ENCODE results near the gene RPRD1A. TPM values are rescaled to one million over a fixed set of nuclear protein-coding genes. Genes with fewer than 3 reads are reported as not detected.

Gene RPRD1A, protein sequence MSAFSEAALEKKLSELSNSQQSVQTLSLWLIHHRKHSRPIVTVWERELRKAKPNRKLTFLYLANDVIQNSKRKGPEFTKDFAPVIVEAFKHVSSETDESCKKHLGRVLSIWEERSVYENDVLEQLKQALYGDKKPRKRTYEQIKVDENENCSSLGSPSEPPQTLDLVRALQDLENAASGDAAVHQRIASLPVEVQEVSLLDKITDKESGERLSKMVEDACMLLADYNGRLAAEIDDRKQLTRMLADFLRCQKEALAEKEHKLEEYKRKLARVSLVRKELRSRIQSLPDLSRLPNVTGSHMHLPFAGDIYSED
- 71.1 TPM for polyA plus RNA-seq (2012; ENCODE audit: insufficient read length, low read depth)

DNA sequence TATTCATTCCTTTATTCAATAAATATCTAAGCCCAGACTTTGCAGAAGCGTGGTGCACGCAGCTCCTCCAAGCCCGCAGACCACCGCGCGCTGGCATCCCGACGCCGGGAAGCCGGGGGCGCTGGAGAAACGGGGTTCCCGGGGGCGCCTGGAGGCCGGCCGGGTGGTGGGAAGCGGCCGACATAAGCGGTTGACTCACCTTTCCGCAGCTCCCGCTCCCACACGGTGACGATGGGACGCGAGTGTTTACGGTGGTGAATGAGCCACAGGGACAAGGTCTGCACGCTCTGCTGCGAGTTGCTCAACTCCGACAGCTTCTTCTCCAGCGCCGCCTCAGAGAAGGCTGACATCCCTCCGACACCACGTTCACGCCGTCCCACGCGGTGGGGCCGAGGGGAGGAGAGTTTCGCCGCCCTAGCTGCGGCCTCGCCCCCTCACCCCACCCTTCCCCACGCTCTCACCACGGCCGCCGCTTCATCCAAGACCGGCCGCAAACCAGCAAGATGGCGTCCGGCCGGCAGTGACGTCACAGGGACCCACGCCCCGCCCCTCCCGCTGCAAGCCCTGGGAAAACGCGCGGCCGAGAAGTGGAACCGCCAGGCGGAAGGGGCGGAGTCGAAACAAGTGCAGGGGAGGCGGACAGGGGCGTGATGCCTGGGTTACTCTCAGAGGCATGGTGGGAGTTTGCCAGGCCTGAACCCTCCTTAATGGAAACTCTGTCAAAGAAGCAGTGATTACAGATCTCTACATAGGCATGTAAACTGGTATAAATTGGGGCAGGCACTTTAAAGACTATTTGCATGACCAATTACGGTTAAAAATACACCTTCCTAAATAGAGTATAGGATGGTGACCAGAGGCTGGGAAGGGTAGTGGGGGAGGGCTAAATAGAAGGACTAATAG, at the start of gene RPRD1A:
TSS of gene RPRD1A (minus strand) at position 505 of the 903 bp plus-strand sequence. CDS start at position 350, 155 bp downstream.
- TF ChIP-seq TAF1 (IDR thresholded peaks at IDR 0.05; ENCODE audit: borderline replicate concordance, insufficient read depth, low read length) (no peak), REST (IDR thresholded peaks at IDR 0.05; ENCODE audit: insufficient read depth in 1 of 2, low read depth in 2 of 2, low read length in 2 of 2) (0 out of 4 replicates have a peak, but pooled peaks of 1 of the 2 experiments have one; percentile 30), SIN3A (IDR thresholded peaks at IDR 0.05; ENCODE audit: borderline replicate concordance, insufficient read depth, low read length) (no peak), FOXP2 (optimal IDR thresholded peaks at IDR 0.05; ENCODE audit: borderline replicate concordance, extremely low read depth, extremely low read length, insufficient read depth) (peak; percentile 74), POLR2AphosphoS5 (IDR thresholded peaks at IDR 0.05; ENCODE audit: low read depth, low read length) (peak; percentile 87)

GRCh38 chr18:36114738-36115137, 47.4 kb upstream of the RPRD1A start:
- TF ChIP-seq POLR2AphosphoS5 (IDR thresholded peaks at IDR 0.05; ENCODE audit: low read depth, low read length) (no peak), FOXP2 (optimal IDR thresholded peaks at IDR 0.05; ENCODE audit: borderline replicate concordance, extremely low read depth, extremely low read length, insufficient read depth) (no peak), TAF1 (IDR thresholded peaks at IDR 0.05; ENCODE audit: borderline replicate concordance, insufficient read depth, low read length) (no peak), REST (IDR thresholded peaks at IDR 0.05; ENCODE audit: insufficient read depth in 1 of 2, low read depth in 2 of 2, low read length in 2 of 2) (no peak), SIN3A (IDR thresholded peaks at IDR 0.05; ENCODE audit: borderline replicate concordance, insufficient read depth, low read length) (no peak)

DNA sequence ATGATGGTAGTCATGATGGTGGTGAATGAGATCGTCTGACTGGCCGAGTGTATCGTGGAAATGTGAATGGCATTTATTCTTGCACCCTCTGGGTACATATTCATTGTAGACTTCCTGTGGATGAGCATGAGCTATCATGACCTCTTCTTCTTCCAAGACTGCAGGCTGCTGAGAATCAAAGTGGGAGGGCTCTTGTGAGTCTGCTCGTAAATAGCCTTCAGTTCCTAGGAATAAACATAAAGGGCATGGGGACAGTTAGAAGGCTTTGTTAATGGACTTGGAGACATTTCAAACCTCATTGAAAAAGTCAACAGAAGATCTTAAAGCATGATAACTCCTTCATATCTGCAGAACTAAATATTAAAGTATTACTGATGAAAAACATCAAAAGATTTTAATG, 46.9 kb upstream of the RPRD1A start:
- TF ChIP-seq POLR2AphosphoS5 (IDR thresholded peaks at IDR 0.05; ENCODE audit: low read depth, low read length) (no peak), FOXP2 (optimal IDR thresholded peaks at IDR 0.05; ENCODE audit: borderline replicate concordance, extremely low read depth, extremely low read length, insufficient read depth) (no peak), REST (IDR thresholded peaks at IDR 0.05; ENCODE audit: insufficient read depth in 1 of 2, low read depth in 2 of 2, low read length in 2 of 2) (no peak), SIN3A (IDR thresholded peaks at IDR 0.05; ENCODE audit: borderline replicate concordance, insufficient read depth, low read length) (no peak), TAF1 (IDR thresholded peaks at IDR 0.05; ENCODE audit: borderline replicate concordance, insufficient read depth, low read length) (no peak)

DNA sequence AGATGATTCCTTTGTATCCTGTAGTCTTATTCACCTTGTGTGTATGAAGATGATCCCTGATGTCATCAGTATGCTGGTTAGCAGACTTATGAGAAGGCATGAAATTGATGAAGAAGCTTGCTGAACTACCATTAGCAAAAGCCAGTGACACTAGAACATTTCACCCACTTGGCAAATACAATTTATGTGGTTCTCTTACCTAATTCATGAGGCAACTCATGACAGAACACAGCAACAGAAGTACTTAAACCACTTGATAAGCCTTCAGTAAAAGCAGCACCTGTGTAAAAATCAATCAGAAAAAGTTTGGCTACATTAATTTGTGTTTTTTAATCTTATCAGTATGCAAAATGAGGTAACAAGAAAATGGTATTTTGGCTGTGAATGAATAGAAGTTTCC, 44.9 kb upstream of the RPRD1A start:
- TF ChIP-seq POLR2AphosphoS5 (IDR thresholded peaks at IDR 0.05; ENCODE audit: low read depth, low read length) (no peak), TAF1 (IDR thresholded peaks at IDR 0.05; ENCODE audit: borderline replicate concordance, insufficient read depth, low read length) (no peak), REST (IDR thresholded peaks at IDR 0.05; ENCODE audit: insufficient read depth in 1 of 2, low read depth in 2 of 2, low read length in 2 of 2) (no peak), SIN3A (IDR thresholded peaks at IDR 0.05; ENCODE audit: borderline replicate concordance, insufficient read depth, low read length) (no peak), FOXP2 (optimal IDR thresholded peaks at IDR 0.05; ENCODE audit: borderline replicate concordance, extremely low read depth, extremely low read length, insufficient read depth) (no peak)
